GM11168 (cell line): ENCODE data around the gene PFN1.

ENCODE experiments used
- in situ Hi-C: fragments of 300-500 bp; cut with MboI; formaldehyde crosslinking; loops from one replicate; pipeline ENCODE4 v1.12.0; 2022; ENCODE audit warnings: low sequenced_read_pairs; ENCODE audit not compliant: unreplicated experiment

Gene PFN1

DNA sequence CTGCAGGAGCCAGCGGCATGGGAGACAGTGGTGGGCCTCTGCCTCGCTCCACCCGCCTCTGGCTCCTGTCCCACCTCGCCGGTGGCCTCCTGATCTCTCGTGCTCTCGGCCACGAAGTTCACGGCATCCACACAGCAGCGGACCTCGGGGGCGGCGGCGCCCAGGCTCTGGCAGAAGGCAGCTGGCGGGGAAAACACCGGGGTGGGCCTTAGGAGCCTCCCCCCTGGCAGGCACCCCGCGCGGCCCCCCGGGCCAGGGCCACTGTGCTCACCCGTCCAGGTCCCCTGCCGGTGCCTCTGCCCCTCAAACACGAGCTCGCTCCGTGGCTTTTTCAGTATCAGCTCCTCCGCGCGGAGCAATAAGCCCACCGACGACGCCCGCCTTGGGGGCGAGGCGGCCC is 49.4 kb downstream of the PFN1 start:
- in situ Hi-C loops = no loop called here

- in situ Hi-C loops = no loop called here
Observed at GRCh38 chr17:4898351-4898750, 50.0 kb downstream of the PFN1 start.

GRCh38 chr17:4897785-4898184 is 50.5 kb downstream of the PFN1 start:
- in situ Hi-C loops = no loop called here

- in situ Hi-C loops = no loop called here
Observed at GRCh38 chr17:4897198-4897687, 51.1 kb downstream of the PFN1 start.

DNA sequence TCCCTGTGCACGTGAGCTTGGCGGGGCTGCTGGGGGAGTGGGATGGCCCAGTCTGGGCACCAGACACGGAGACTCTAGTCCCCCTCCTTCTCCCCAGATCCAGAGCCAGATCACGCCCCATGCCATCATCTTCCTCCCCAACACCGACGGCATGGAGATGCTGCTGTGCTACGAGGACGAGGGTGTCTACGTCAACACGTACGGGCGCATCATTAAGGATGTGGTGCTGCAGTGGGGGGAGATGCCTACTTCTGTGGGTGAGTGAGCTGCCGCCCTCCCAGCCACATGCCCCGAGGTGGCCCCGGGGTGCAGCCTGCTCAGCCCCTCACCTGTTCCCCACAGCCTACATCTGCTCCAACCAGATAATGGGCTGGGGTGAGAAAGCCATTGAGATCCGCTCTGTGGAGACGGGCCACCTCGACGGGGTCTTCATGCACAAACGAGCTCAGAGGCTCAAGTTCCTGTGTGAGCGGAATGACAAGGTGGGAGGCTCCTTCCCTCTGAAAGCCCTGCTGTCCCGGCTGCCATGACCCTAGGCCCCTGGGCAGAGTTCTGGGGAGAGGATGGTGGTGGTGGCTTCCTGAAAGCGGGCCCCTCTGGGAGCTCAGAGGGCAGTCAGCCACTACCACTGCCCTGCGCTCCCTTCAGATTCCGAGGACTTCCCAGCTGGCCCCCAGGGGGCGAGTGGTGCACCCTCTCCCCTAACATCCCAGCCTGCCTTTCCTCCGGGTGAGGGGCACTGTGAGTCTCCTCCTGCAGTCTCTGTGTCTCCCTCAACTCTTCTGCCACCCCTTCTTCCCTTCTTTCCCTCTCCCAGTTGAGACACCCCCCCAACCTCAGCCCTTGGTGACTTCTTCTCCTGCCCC is 51.8 kb downstream of the PFN1 start:
- in situ Hi-C loops = no loop called here

GRCh38 chr17:4895657-4896331 is 52.5 kb downstream of the PFN1 start:
- in situ Hi-C loops = no loop called here
